NCI-H82 treated with DMSO at 0.1 percent for 48 hours (cell line): ENCODE data around the gene IRF7.

Source experiments
- DNase-seq: peaks from one replicate; lab custom pipeline; 2025; ENCODE audit not compliant: unreplicated experiment; lab: John Stamatoyannopoulos, UW

Gene IRF7

GRCh38 chr11:608791-609251, 6.9 kb downstream of the IRF7 start:
- DNase-seq = no peak

GRCh38 chr11:607971-608659, 7.6 kb downstream of the IRF7 start:
- no peak for DNase-seq

GRCh38 chr11:607020-607780, 8.6 kb downstream of the IRF7 start:
- DNase-seq = no peak

- no peak for DNase-seq
These were observed 9.5 kb downstream of the IRF7 start for GRCh38 chr11:606245-606644.

GRCh38 chr11:605286-606129, 10.2 kb downstream of the IRF7 start:
- DNase-seq = no peak

GRCh38 chr11:603154-603553, 12.6 kb downstream of the IRF7 start:
- DNase-seq = no peak

GRCh38 chr11:601573-602245, 14.0 kb downstream of the IRF7 start:
- no peak for DNase-seq

- DNase-seq = no peak
These were observed 17.6 kb downstream of the IRF7 start for GRCh38 chr11:598005-598680.

GRCh38 chr11:597166-597725, 18.5 kb downstream of the IRF7 start:
- no peak for DNase-seq

- no peak for DNase-seq
These were observed 19.4 kb downstream of the IRF7 start for GRCh38 chr11:596374-596773.

GRCh38 chr11:595400-595799, 20.4 kb downstream of the IRF7 start:
- DNase-seq = no peak

GRCh38 chr11:593347-593746, 22.4 kb downstream of the IRF7 start:
- DNase-seq = no peak

- DNase-seq = no peak
These were observed 22.8 kb downstream of the IRF7 start for GRCh38 chr11:592918-593317.

GRCh38 chr11:592501-592900, 23.2 kb downstream of the IRF7 start:
- no peak for DNase-seq

- no peak for DNase-seq
These were observed 24.8 kb downstream of the IRF7 start for GRCh38 chr11:590997-591396.

GRCh38 chr11:589798-590197, 26.0 kb downstream of the IRF7 start:
- no peak for DNase-seq

- DNase-seq = no peak
These were observed 27.8 kb downstream of the IRF7 start for GRCh38 chr11:587978-588380.

GRCh38 chr11:587546-587945, 28.2 kb downstream of the IRF7 start:
- no peak for DNase-seq

- DNase-seq = no peak
These were observed 29.1 kb downstream of the IRF7 start for GRCh38 chr11:586376-587316.
